Lower leg skin (tissue), 3 donors: ENCODE data around the gene GIMAP2.

Experiments used
- CTCF ChIP-seq, 3 donors: fragments of 450-650 bp; IDR thresholded peaks; one replicate each; pipeline ENCODE4 v1.5.1; 2016; ENCODE audit warnings: antibody characterized with exemption in 3 of 3, mild to moderate bottlenecking in 3 of 3, moderate library complexity in 2 of 3
- POLR2A ChIP-seq, 2 donors: fragments of 450-650 bp; IDR thresholded peaks; one replicate each; pipeline ENCODE4 v1.6.1; 2016 to 2017; ENCODE audit warnings: antibody characterized with exemption in 2 of 2, mild to moderate bottlenecking in 1 of 2, moderate library complexity in 1 of 2

- TF ChIP-seq CTCF (IDR thresholded peaks at IDR 0.05) (no peak), POLR2A (IDR thresholded peaks at IDR 0.05) (no peak)
These were observed 19.6 kb upstream of the GIMAP2 start for GRCh38 chr7:150665896-150666295.
